OCI-LY7 (cell line): Measurements from ENCODE around the gene ACADM.

ENCODE experiments used
- EZH2phosphoT487 ChIP-seq: fragments of 200-600 bp; sonication (generic); IDR thresholded peaks from 2 replicates; pipeline ENCODE4 v1.6.1; 2018; ENCODE audit warnings: low read depth, borderline replicate concordance, mild to moderate bottlenecking, mixed run types, antibody characterized with exemption, low read length, moderate library complexity, mixed read lengths
- TF ChIP-seq, protein P1 (sequence below): fragments of 200-600 bp; sonication (generic); conservative IDR thresholded peaks from 2 replicates; pipeline ENCODE4 v1.5.1; 2014; ENCODE audit warnings: mild to moderate bottlenecking, antibody characterized with exemption, low read length, moderate library complexity, mixed read lengths

GRCh38 chr1:75785320-75785982 lies 60.9 kb downstream of the ACADM start:
- TF ChIP-seq, protein P1, sequence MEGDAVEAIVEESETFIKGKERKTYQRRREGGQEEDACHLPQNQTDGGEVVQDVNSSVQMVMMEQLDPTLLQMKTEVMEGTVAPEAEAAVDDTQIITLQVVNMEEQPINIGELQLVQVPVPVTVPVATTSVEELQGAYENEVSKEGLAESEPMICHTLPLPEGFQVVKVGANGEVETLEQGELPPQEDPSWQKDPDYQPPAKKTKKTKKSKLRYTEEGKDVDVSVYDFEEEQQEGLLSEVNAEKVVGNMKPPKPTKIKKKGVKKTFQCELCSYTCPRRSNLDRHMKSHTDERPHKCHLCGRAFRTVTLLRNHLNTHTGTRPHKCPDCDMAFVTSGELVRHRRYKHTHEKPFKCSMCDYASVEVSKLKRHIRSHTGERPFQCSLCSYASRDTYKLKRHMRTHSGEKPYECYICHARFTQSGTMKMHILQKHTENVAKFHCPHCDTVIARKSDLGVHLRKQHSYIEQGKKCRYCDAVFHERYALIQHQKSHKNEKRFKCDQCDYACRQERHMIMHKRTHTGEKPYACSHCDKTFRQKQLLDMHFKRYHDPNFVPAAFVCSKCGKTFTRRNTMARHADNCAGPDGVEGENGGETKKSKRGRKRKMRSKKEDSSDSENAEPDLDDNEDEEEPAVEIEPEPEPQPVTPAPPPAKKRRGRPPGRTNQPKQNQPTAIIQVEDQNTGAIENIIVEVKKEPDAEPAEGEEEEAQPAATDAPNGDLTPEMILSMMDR, result no peak
- TF ChIP-seq EZH2phosphoT487, result no peak
